GM21825 (cell line): ENCODE data around the gene EXOC3L1.
A peak's percentile ranks its signal among the peaks of the same experiment; 100 is the strongest.

Experiments used
- ATAC-seq: cut with Tn5 transposase; IDR thresholded peaks from one replicate; pipeline ENCODE4 v1.9.1; 2021; ENCODE audit warnings: mild to moderate bottlenecking, moderate library complexity; ENCODE audit not compliant: unreplicated experiment

EXOC3L1 gene

GRCh38 chr16:67199011-67199807 is 9.3 kb upstream of the EXOC3L1 start, which contains the start of gene ELMO3:
TSS of gene ELMO3 (plus strand) at chr16:67199131. CDS start at chr16:67199327, 196 bp downstream.
- ATAC-seq: no peak

- ATAC-seq: no peak
Measured at GRCh38 chr16:67198238-67198734, 8.3 kb upstream of the EXOC3L1 start.

GRCh38 chr16:67197704-67198103 is 7.8 kb upstream of the EXOC3L1 start:
- no peak for ATAC-seq

- ATAC-seq: no peak
Measured at GRCh38 chr16:67196881-67197280, 6.9 kb upstream of the EXOC3L1 start.

GRCh38 chr16:67195676-67196075 is 5.7 kb upstream of the EXOC3L1 start:
- ATAC-seq: no peak

GRCh38 chr16:67194260-67194659 is 4.3 kb upstream of the EXOC3L1 start:
- ATAC-seq: no peak

GRCh38 chr16:67193536-67193935 is 3.6 kb upstream of the EXOC3L1 start:
- no peak for ATAC-seq

- ATAC-seq: peak; percentile 7
Measured at GRCh38 chr16:67192781-67193361, 2.9 kb upstream of the EXOC3L1 start.

GRCh38 chr16:67191995-67192681 is 2.2 kb upstream of the EXOC3L1 start, which contains the start of gene E2F4:
TSS of gene E2F4 (plus strand) at chr16:67192155. CDS start at chr16:67192228, 73 bp downstream.
- ATAC-seq: peak; percentile 89

GRCh38 chr16:67191411-67191994 is 1.6 kb upstream of the EXOC3L1 start:
- no peak for ATAC-seq

GRCh38 chr16:67190448-67191399 is 788 bp upstream of the EXOC3L1 start:
- ATAC-seq: no peak

GRCh38 chr16:67188798-67189197 is 1.1 kb downstream of the EXOC3L1 start:
- ATAC-seq: no peak

GRCh38 chr16:67188323-67188722 is 1.6 kb downstream of the EXOC3L1 start:
- ATAC-seq: no peak

GRCh38 chr16:67187175-67187890 is 2.6 kb downstream of the EXOC3L1 start:
- no peak for ATAC-seq

GRCh38 chr16:67186550-67186950 is 3.4 kb downstream of the EXOC3L1 start:
- ATAC-seq: no peak

GRCh38 chr16:67185651-67186134 is 4.2 kb downstream of the EXOC3L1 start:
- ATAC-seq: no peak

- ATAC-seq: no peak
Measured at GRCh38 chr16:67184995-67185650, 4.8 kb downstream of the EXOC3L1 start.

GRCh38 chr16:67184453-67184994 is 5.4 kb downstream of the EXOC3L1 start:
- peak; percentile 7 for ATAC-seq
